ENCODE results near the gene KIR2DL4.
"Not testable (repeated sequence)": the region's sequence is repeated elsewhere in the genome, so short reads cannot be mapped to it uniquely, and the experiment has no call there.

KIR2DL4 gene

GRCh38 chr19:54805665-54806515 is 2.5 kb downstream of the KIR2DL4 start:
- no peak for DNase-seq

GRCh38 chr19:54806516-54806838 is 3.1 kb downstream of the KIR2DL4 start:
- DNase-seq: no peak

- not testable (repeated sequence) for DNase-seq
Observed at GRCh38 chr19:54814571-54814970, 11.2 kb downstream of the KIR2DL4 start.

- DNase-seq: not testable (repeated sequence)
Observed at GRCh38 chr19:54816251-54816650, 12.8 kb downstream of the KIR2DL4 start, which contains the start of gene KIR3DL1. KIR3DL1 (plus strand) TSS chr19:54816468.

- DNase-seq: no peak
Observed at GRCh38 chr19:54817670-54818536, 14.5 kb downstream of the KIR2DL4 start.

- DNase-seq: not testable (repeated sequence)
Observed at GRCh38 chr19:54824416-54824815, 21.0 kb downstream of the KIR2DL4 start.

- DNase-seq: not testable (repeated sequence)
Observed at GRCh38 chr19:54825326-54825725, 21.9 kb downstream of the KIR2DL4 start.

GRCh38 chr19:54828064-54828463 is 24.7 kb downstream of the KIR2DL4 start:
- not testable (repeated sequence) for DNase-seq

- DNase-seq: not testable (repeated sequence)
Observed at GRCh38 chr19:54832496-54832895, 29.1 kb downstream of the KIR2DL4 start, which contains the start of gene KIR2DS4. KIR2DS4 (plus strand) TSS chr19:54832676.

- not testable (repeated sequence) for DNase-seq
Observed at GRCh38 chr19:54835126-54835525, 31.7 kb downstream of the KIR2DL4 start.

GRCh38 chr19:54837522-54837921 is 34.1 kb downstream of the KIR2DL4 start:
- DNase-seq: not testable (repeated sequence)

GRCh38 chr19:54843171-54843570 is 39.8 kb downstream of the KIR2DL4 start:
- not testable (repeated sequence) for DNase-seq

GRCh38 chr19:54850061-54850640 is 46.7 kb downstream of the KIR2DL4 start, which contains the start of gene KIR3DL2:
KIR3DL2 (plus strand) TSS chr19:54850443; CDS start chr19:54850476, 33 bp downstream.
- not testable (repeated sequence) for DNase-seq

GRCh38 chr19:54850930-54851329 is 47.5 kb downstream of the KIR2DL4 start:
- no peak for DNase-seq

GRCh38 chr19:54851353-54851752 is 47.9 kb downstream of the KIR2DL4 start:
- DNase-seq: no peak

GRCh38 chr19:54855241-54855640 is 51.8 kb downstream of the KIR2DL4 start:
- not testable (repeated sequence) for DNase-seq

- not testable (repeated sequence) for DNase-seq
Observed at GRCh38 chr19:54858476-54858875, 55.1 kb downstream of the KIR2DL4 start.

- not testable (repeated sequence) for DNase-seq
Observed at GRCh38 chr19:54859421-54859820, 56.0 kb downstream of the KIR2DL4 start.

- not testable (repeated sequence) for DNase-seq
Observed at GRCh38 chr19:54863459-54863858, 60.0 kb downstream of the KIR2DL4 start.

All from midbrain (tissue), 1 donor.